ENCODE measurements around the gene SLC47A1.

SLC47A1 gene

GRCh38 chr17:19579867-19580565 lies 46.4 kb downstream of the SLC47A1 start:
- no peak for TF ChIP-seq TAF1 (IDR thresholded peaks at IDR 0.05; ENCODE audit: borderline replicate concordance, insufficient read depth, low read length)
- TF ChIP-seq SIN3A (IDR thresholded peaks at IDR 0.05; ENCODE audit: borderline replicate concordance, insufficient read depth, low read length): no peak
- no peak for TF ChIP-seq REST (IDR thresholded peaks at IDR 0.05; ENCODE audit: insufficient read depth in 1 of 2, low read depth in 2 of 2, low read length in 2 of 2)
- no peak for TF ChIP-seq POLR2AphosphoS5 (IDR thresholded peaks at IDR 0.05; ENCODE audit: low read depth, low read length)
- TF ChIP-seq FOXP2 (optimal IDR thresholded peaks at IDR 0.05; ENCODE audit: borderline replicate concordance, extremely low read depth, extremely low read length, insufficient read depth): no peak

- no peak for TF ChIP-seq POLR2AphosphoS5 (IDR thresholded peaks at IDR 0.05; ENCODE audit: low read depth, low read length)
- TF ChIP-seq SIN3A (IDR thresholded peaks at IDR 0.05; ENCODE audit: borderline replicate concordance, insufficient read depth, low read length): no peak
- no peak for TF ChIP-seq REST (IDR thresholded peaks at IDR 0.05; ENCODE audit: insufficient read depth in 1 of 2, low read depth in 2 of 2, low read length in 2 of 2)
- TF ChIP-seq FOXP2 (optimal IDR thresholded peaks at IDR 0.05; ENCODE audit: borderline replicate concordance, extremely low read depth, extremely low read length, insufficient read depth): no peak
- no peak for TF ChIP-seq TAF1 (IDR thresholded peaks at IDR 0.05; ENCODE audit: borderline replicate concordance, insufficient read depth, low read length)
Measured at GRCh38 chr17:19583871-19584270, 50.2 kb downstream of the SLC47A1 start.

- TF ChIP-seq SIN3A (IDR thresholded peaks at IDR 0.05; ENCODE audit: borderline replicate concordance, insufficient read depth, low read length): no peak
- TF ChIP-seq TAF1 (IDR thresholded peaks at IDR 0.05; ENCODE audit: borderline replicate concordance, insufficient read depth, low read length): no peak
- no peak for TF ChIP-seq REST (IDR thresholded peaks at IDR 0.05; ENCODE audit: insufficient read depth in 1 of 2, low read depth in 2 of 2, low read length in 2 of 2)
- TF ChIP-seq FOXP2 (optimal IDR thresholded peaks at IDR 0.05; ENCODE audit: borderline replicate concordance, extremely low read depth, extremely low read length, insufficient read depth): no peak
- TF ChIP-seq POLR2AphosphoS5 (IDR thresholded peaks at IDR 0.05; ENCODE audit: low read depth, low read length): no peak
Measured at GRCh38 chr17:19590451-19590850, 56.8 kb downstream of the SLC47A1 start.

GRCh38 chr17:19590912-19591551 lies 57.4 kb downstream of the SLC47A1 start:
- TF ChIP-seq REST (IDR thresholded peaks at IDR 0.05; ENCODE audit: insufficient read depth in 1 of 2, low read depth in 2 of 2, low read length in 2 of 2): no peak
- no peak for TF ChIP-seq POLR2AphosphoS5 (IDR thresholded peaks at IDR 0.05; ENCODE audit: low read depth, low read length)
- TF ChIP-seq TAF1 (IDR thresholded peaks at IDR 0.05; ENCODE audit: borderline replicate concordance, insufficient read depth, low read length): no peak
